NCI-H2196 (cell line): ENCODE measurements around the gene PDCD4.
"Not testable (repeated sequence)": the region's sequence is repeated elsewhere in the genome, so short reads cannot be mapped to it uniquely, and the experiment has no call there.

Experiments
- DNase-seq: peaks from one replicate; lab custom pipeline; 2025; ENCODE audit not compliant: unreplicated experiment; lab: John Stamatoyannopoulos, UW

The PDCD4 gene

GRCh38 chr10:110860576-110861241, 11.0 kb upstream of the PDCD4 start:
- DNase-seq, result no peak

DNA sequence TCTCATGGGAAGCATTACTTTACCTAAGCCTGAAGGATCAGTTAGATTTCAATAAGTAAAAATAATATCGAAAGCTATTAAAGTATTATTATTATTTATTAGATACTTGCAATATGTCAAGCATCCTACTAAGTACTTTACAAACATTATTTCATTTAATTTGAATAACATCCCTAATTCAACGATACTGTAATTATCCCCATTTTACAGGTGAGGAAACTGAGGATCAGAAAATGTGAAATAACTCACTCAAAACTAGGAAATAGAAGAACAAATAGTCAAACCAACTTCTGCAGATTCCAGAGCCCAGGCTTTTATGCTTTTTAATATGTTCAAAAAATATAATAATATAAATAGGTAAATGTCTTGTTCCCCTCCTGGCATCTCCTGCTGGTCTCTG, 10.3 kb upstream of the PDCD4 start:
- no peak for DNase-seq

DNA sequence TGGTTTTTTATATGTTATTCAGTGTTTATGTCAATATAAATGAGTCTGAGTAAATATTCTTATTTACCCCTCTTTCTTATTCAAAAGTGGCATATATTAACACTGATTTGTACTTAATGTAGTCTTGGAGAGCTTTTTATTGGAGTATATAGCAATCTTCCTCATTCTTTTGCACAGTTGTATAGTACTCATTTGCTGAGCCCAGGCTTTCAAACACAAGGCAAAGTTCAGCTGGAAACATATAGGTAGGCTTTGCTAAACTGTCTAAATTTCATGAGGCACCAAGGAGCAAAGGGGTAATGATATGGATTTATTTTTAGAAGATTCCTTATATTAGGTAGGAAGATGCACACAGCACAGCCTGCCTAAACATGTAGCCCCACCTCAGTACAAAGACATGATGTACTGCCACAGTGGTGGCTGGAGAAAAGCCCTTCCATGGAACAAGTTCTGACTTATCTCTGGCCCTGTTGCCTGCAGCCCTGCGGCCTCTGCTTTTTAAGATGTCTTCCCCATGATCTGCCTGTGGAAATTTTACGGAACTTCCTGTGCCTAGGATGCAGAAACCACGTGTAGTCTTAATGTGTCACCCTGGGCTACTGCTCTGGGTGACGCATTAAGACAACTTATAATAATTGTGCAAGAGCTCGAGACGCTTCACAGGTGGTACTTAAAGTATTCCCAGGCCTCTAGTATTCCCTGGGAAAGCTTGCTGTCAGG, 9.6 kb upstream of the PDCD4 start:
- no peak for DNase-seq

DNA sequence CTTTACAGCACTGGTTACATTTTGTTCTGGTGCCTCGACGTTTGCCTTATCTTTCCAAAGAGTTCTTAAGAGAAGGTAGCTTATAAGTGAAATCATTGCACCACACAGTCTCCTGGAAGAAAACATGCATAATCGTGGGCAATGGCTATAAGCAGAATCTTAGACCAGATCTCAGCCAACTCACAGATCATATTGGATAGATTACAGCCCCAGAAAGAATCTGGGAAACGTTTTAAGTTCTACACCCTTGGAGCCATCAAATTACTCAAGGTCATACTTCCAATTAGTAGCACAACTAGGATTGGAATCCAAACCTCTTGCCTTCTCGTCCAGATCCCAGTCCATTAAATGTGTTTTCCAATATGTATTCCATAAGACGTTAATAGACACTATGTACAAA, 8.8 kb upstream of the PDCD4 start:
- no peak for DNase-seq

DNA sequence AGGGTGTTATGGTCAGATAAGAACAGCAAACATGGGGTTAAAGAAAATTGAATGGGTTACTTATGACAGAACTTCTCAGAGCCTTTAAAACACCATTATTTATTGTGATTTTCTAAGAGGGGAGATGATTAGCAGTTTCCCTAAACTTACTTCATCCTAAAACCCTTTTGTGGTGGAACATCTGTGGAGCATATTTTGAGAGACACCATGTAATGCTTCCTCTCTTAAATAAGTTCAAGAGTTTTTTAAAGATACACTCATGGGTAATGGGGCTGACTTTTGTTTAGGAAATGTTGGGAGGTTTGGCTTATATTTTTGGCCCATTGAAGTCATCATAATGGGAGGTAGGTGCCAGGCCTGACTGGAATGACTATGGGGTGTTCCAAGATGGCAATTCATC, 8.4 kb upstream of the PDCD4 start:
- no peak for DNase-seq

GRCh38 chr10:110863956-110864355, 7.8 kb upstream of the PDCD4 start:
- no peak for DNase-seq

DNA sequence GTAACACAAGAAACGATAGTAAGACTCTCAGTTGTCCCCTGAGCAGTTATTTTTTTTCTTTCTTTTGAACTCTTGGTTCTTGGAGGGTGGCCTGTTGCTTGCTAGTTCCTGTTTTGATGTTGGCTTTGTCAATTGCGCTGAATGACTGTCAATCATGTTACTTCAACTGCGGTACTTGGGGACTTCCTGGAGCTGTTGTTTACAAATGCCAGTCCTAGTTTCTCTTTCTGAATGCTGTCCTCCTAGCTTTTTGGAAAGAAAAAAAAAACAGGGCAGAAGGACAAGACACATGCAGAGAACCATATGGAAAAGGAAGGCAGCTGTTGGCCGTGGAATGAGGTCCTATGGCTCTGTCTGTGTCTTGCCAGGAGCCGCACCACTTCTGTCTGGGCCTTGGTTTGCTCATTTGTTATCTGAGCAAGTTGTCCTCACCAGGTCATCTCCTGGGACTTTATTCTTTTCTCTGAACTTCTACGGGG, 7.0 kb upstream of the PDCD4 start:
- DNase-seq, result no peak

- no peak for DNase-seq
Measured at GRCh38 chr10:110865186-110865808, 6.4 kb upstream of the PDCD4 start.

DNA sequence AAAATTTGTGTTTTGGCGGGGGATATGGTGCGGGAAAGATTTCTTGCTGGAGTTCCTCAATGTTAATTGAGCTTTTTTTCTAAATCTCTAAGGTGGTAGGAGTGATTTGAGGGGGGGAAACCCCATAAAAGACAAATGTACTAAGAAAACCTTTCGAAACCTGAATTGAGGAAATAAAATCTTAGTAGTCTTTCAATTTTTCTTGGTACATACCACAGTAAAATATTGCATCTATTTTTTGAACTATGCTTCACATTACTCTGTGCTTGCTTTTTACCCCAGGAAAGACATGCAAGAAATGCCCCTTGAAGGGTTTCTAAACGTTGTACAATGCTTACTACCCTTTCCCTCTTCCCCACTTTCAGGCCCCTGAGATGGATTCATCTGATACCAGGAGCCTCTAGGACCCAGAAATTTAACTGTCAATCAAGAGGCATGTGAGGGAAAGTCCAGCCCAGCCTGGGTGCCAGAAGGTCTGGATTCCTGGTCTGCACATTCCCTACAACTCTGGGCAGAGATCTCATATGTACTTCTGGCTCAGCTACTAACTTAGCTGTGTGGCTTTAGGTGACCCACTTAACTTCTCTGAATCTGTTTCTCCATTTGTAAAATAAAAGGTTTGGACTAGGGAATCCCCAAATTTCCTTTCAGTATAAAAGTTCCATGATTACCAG, 5.8 kb upstream of the PDCD4 start:
- DNase-seq, result no peak

GRCh38 chr10:110867011-110867806, 4.5 kb upstream of the PDCD4 start:
- DNase-seq, result not testable (repeated sequence)

- no peak for DNase-seq
Measured at GRCh38 chr10:110867807-110868465, 3.8 kb upstream of the PDCD4 start.

GRCh38 chr10:110868981-110869380, 2.7 kb upstream of the PDCD4 start:
- DNase-seq, result no peak

DNA sequence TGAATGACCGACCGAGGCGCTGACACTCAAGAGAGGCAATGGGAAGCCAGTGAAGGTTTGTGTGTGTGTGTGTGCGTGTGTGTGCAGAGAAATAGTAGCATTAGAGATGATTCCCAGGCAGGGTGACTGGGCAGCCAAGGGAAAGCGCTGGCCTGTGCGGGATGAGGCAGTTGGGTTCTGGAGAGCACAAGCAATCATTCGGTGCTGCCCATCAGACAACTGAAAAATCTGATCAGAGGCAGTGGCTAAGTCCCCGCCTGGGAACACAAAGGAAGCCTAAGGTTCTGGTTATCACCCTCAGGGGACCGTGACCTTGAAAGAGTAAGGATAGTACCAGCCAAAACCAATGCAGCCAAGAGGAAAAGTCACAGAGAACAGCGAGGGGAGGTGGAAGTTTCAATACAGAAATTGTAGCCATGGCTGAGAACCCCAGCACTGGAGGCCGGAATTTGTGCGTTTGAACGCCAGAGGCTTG, 868 bp upstream of the PDCD4 start:
- DNase-seq, result no peak

DNA sequence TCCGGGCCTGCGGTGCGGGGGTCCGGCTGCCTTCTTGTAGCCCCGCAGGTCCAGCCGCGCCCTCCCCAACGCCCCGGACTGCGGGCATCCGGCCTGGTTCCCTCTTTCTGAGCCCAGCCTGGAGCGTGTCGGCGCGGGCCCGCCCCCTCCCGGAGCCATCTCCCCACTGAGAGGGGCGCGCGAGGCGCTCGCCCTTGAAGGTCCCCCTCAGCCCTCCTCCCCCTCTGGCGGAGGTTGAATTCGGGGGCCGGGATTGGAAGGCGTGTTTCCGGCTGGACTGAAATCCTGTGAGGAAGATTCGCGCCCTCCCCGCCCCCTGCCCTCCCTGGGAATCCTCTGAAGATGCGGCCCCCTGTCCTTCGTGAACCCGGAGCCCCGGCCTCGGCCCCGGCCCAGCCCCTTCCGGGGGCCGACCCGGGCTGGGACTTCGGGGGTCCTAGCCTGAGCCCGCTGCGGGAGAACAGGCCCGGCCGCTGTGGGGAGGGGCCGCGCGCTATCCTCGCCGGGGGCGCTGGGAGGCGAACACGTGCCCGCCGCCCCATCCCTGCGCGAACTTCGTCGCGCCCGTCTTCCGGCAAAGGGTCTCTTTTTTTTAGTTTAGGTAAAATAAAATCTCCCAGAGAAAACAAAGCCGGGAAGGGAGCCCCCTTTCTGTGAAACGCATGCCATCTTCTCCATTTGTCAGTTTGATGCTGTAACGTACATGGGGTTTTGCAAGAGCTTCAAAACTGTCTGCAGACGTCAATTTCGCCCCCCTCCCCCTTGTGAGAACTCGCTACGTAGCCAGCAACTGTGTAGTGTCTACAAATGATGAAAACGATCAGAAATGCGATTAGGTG, 636 bp downstream of the PDCD4 start:
- DNase-seq, result no peak

GRCh38 chr10:110872984-110873923, 1.5 kb downstream of the PDCD4 start:
- no peak for DNase-seq

DNA sequence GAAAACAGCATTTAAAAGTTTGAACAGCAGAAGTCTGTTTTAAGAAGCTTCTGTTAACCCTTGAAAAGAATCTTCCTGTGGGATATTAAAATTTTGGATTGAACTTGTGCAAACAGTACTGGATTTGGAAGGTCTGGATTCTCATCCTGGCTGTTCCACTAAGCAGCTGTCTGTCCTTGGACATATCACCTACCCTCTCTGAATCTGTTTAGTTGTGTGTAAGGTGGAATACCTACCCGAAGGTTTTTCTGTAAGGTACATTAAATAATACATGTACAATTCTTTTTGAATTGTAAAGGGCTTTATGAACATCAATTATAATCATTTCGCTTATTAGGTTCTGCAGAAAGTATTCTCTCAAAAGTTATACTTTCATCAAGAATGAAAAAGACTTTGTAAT, 2.2 kb downstream of the PDCD4 start:
- no peak for DNase-seq

DNA sequence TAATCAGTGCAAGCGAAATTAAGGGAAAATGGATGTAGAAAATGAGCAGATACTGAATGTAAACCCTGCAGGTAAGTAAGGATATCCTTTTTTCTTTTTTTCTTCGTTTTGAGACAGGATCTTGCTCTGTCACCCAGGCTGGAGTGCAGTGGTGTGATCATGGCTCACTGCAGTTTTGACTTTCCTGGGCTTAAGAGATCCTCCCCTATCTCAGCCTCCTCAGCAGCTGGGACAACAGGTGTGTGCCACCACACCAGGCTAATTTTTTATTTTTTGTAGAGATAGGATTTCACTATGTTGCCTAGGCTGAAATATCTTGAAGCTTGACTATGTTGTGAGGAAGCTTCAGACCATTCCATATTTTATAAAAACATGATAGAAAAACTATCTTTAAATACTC, 4.3 kb downstream of the PDCD4 start:
- DNase-seq, result no peak

DNA sequence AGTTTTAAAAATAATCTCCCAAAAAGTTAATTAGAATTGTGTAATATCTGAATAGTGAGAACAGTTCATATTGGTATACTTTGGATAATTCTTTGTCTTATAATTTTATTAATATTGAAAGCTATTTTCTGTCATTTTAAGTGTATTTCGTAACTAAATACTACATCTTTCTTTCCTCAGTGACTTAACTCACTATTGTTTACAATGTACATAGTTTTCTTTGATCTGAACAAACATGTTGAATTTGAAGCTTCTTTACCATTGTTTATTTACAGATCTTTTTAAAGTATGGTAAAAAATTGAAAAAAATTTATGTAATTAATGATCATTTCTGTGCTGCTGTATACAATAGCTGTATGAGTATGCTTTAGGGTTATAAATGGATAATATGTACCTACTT, 5.1 kb downstream of the PDCD4 start:
- no peak for DNase-seq
